GM19397 (cell line): Measurements from ENCODE around the gene SERPINH1.

Experiments used
- ATAC-seq: cut with Tn5 transposase; IDR thresholded peaks from one replicate; pipeline ENCODE4 v1.9.1; 2021; ENCODE audit warnings: mild to moderate bottlenecking, moderate library complexity; ENCODE audit not compliant: unreplicated experiment

SERPINH1 gene

DNA sequence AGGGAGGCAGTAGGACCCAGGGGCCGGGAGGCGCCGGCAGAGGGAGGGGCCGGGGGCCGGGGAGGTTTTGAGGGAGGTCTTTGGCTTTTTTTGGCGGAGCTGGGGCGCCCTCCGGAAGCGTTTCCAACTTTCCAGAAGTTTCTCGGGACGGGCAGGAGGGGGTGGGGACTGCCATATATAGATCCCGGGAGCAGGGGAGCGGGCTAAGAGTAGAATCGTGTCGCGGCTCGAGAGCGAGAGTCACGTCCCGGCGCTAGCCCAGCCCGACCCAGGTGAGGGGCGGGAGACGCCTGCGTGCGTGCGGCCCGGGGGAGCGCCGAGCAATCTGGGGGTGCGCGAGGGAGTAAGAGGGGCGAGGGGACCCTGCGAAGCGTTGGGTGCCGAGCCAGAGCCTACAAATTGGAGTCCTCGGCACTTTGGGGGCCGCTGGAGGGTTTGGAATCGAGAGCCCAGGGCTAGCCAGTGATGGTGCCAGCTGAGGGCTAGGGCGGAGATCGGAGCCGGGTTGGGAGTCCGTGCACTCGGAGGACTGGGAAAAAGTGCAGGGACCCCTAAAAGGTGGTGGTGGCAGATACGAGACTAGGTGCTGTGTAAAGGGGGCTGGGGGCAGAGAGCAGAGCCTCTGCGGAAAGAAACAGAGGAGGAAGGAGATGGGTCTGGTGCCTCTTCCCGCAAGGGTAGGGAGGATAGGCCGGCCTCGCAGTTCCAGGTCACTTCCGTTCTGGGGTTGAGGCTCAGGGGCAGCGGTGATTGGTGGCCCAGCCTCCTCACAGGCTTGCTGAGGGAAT lies at the start of gene SERPINH1:
Gene SERPINH1, plus strand, starts transcription at position 206 of the 788 bp plus-strand sequence. CDS start 4,097 bp downstream, outside the sequence.
- ATAC-seq: peak; percentile 66

DNA sequence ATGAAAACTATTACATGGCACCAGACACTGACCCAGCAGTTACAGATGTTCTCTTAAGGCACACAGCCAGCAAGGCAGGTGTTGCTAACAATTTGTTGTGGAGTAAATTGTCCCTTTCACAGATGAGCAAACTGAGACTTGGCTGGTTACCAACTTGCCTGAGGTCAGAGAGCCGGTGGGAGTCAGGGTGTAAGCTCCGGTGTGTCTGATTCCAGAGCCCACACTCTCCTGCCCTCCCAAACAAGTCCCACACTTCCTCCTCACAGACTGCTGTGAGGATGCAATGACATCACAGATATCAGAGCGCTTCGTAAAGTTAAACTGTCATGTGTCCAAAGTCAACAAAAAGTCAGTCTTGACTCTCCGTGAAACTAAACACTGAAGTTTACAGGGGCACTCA lies 48.8 kb upstream of the SERPINH1 start:
- ATAC-seq: no peak

DNA sequence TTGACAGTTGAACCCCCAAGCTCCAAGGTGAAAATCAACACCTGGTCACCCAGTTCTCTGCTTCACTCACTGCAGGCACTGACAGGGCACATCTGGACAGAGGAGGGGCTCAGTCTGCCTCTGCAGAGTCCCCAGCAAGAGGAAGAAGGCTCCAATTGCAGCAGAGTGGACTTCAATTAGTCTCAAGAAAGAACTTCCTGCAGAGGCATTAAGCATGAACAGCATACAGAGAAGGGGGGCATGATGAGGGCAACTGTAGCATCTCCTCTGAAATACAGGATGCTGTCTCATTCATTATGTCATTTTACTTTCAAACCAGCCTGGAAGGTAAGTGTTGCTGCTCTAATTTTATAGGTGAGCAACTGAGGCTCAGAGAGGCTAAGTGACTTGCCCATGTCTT lies 47.5 kb upstream of the SERPINH1 start:
- ATAC-seq: no peak

DNA sequence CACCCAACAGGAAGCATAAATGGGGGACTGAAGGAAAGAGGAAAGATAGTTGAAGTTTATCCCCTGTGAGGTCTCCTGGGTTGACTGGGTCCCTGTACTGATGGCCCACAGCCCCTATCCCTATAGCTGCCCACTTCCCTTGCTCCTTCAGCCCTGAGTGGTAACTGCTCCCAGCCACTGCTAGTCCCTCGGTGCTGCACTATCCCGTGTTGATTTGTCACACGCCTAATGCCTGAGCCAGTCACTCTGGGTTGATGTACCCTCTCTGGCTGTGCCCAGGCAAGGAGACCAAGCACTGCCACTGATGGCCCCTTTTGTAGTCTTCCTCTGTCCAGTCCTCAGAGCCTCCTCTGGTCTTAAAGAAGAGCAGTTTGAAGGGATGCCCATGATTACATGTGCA lies 45.9 kb upstream of the SERPINH1 start:
- ATAC-seq: no peak

DNA sequence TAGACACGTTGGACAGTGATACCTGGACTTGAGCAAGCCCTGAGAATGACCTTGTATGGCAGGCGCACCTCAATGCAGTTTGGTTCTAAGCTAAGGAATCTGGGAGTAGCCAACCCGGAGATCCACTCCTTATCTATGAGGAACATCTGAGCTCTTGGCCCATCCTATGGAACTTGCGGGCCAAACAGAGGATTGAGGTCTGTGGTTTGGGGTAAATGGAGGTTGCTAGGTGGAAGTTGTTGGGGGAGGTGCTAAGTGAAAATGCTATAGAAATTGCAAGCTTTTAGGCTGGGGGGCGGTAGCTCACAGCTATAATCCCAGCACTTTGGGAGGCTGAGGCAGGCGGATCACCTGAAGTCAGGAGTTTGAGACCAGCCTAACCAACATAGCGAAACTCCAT lies 45.2 kb upstream of the SERPINH1 start:
- no peak for ATAC-seq

DNA sequence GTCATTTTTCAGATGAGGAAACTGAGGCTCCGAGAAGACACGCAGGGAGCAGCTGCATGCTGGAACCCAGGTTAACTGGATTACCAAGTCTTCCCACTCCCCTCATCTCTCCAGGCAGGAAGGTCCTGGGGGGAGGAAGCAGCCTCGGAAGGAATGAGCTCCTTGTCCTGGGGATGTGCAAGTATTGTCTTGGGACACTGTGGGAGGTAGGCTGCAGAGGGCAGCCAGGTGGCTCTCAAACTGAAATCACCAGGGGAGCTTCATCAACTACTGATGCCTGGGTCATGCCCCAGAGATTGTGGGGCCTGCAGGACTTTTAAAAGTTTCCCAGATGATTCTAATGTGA lies 43.9 kb upstream of the SERPINH1 start:
- ATAC-seq: no peak

DNA sequence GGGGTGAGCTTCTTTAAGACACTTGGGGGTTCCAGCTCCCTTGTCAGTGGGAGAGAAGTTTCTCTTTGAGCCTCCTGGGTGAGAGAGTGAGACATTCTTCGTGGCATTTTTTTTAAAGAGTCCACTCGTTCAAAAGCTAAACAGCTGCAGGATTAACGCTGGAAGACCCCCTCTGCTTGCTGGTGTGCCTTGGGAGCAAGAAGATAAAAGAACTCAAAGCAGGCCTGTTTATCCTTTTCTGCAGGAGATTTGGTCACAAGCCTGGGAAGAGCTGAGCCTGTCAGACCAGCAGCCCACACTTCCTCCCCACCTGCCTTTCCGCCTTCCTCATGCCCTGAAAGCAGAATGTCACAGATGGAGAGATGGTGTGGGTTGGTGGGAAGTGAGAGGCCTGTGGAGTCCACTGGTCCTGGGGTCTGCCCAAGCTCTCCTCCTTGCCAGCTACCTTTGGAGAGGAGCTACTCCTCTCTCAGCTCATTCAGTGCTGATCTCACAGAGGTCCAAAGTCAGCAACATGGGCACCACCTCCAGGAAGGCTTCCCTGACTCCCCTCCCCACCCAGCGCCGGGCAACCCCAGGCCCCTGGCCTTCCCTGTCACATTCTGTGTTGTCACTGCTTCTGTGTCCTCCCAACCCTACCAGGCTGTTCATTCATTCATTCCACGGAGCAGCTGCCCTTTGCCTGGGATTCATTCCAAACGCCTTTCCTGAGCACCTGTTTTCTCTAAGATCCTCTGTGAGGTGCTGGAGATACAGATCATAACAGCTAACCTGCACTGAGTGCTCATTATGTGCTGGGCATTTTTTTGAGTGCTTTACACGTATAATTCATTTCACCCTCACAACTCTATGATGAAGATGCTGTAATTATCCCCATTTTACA lies 43.0 kb upstream of the SERPINH1 start:
- no peak for ATAC-seq

DNA sequence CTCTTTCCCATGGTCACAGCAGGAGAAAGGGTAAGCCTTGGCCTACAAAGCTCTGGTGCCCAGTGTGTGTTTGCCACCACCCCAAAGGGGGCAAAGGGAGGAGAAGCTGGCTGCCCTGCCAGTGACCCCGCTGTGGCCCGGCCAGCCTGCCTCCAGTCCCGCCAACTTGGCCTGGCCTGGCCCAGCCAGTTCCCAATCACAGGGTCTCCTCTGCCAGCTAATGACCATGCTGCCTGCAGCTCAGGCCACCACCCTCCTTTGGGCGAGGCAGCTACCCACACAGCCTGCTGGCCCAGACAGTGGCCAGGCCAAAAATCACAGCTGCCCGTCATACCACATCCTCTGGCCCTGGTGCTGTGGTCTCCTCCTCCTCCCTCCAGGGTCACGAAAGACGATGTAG lies 41.4 kb upstream of the SERPINH1 start:
- ATAC-seq: no peak

DNA sequence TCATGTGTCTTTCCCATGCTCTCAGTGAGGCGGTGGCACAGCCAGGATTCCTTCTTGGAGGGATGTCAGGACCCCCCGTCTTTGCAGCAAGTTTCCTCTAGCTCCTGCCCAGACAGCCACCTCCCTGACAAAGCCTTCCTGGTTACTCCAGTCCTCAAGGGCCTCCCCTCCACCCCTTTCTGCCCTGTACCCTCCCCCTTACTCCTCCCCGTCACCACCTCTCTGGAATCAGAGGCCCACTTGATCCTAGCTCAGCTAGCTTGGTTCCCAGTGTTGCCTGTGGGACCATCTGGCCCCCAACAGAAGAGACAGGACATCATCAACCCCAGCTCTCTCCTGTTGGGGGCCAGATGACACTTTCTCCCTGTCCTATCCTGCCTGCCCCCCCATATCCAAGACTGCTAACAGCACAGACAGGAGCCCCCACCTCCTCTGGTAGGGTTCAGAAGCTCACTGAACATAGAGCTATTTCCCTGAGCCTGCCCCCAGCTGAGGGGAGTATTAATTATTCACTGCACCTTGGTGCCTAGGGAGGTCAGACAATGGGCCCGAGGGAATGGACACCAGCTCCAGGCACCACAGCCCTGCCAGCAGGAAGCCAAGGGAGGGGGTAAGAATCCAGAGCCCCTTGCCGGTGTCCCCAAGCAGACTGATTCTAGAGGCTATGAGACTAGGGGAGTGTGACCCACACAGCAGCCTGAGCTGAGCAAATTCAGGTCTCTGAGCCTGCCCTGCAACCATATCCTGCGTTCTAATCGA lies 39.6 kb upstream of the SERPINH1 start:
- ATAC-seq: no peak

DNA sequence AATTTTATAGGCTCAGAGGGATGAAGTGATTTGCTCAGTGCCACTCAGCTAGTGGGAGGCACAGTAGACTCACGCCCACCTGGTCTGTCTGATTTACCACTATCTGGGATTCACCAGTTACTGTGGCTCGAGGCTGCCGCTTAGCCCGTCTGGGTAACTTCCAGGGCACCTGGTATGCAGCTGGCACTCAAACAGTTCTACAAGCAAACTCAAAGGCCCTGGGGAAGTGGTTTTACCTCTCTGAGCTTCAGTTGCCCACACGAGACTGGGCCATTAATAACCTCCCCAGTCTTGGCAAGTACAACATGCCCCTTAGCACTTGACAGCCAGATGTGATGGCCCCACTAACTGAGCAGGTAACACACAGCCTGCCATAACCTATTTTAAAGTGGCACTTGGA lies 38.9 kb upstream of the SERPINH1 start:
- ATAC-seq: no peak

DNA sequence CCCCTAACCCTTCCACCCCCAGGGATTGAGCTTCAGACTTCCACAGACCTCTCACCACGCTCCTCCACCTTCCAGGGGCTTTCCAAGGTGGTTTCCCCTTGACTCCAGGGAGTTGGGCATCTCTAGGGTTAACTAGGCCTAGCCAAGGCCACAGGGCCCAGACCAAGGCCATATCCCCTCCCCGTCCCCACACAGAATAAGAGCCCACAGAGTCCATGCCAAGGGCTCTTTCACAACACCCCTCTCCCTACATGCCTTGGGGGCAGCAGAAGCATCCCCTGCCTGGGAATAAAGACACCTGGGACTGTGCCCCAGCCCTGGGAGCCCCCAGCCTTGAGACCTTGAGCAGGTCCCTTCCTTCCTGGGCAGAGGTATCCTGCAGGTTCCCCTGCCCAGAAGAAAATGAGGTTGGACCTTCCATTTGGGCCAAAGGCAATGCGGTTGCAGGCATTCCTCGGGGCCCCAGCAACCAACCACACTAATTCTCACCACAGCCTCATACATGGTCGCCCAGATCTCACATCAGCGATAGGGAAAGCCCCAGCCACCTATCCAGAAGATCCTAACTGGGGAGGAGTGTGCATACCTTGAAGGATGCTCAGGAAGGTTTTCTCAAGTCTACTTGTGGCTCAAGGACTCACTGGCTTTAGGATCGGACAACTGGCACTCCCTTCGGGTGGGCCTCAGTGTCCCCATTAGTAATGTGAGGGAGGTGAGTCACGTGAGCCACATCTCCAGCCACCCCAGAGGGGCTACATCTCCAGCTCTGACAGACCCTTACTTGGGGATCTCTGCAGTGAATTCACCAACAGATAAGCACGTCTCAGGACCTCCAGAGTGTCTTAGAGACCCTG lies 38.0 kb upstream of the SERPINH1 start:
- ATAC-seq: no peak

DNA sequence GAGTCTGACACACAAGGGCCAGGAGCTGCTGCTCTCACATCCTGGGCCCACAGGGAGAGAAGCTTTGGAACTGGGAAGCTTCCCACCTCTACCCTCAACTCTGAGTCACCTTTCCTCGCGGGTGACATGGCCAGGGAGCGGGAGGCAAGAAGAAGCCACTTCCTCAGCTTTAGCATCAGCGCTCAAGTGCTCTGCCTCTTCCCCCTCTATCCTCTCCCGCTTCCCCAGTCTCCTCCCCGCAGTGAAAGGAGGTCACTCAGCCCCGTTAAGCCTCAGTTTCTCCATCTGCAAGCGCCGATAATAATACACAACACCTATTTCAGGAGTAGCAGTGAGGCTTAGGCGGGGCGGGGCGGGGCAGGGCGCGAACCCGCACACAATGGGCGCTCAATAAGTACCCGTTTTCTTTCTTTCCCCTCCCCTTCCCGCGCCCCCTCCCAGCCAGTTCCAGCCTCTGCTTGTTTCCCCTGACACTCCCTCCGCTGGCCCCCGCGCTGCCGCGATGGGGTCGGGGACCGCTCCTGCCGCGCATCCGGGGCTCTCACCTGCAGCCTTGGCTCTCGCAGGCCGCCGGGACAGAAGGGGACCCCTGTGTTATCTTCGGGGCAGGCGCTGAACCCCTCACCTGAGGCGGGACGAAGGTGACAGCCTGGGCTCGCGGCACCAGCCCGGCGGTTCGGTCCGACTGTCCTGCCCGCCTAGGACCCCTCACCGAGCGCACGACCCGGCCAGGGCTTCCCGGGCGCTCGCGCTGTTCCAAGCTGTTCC lies 37.2 kb upstream of the SERPINH1 start:
- ATAC-seq: peak; percentile 19

DNA sequence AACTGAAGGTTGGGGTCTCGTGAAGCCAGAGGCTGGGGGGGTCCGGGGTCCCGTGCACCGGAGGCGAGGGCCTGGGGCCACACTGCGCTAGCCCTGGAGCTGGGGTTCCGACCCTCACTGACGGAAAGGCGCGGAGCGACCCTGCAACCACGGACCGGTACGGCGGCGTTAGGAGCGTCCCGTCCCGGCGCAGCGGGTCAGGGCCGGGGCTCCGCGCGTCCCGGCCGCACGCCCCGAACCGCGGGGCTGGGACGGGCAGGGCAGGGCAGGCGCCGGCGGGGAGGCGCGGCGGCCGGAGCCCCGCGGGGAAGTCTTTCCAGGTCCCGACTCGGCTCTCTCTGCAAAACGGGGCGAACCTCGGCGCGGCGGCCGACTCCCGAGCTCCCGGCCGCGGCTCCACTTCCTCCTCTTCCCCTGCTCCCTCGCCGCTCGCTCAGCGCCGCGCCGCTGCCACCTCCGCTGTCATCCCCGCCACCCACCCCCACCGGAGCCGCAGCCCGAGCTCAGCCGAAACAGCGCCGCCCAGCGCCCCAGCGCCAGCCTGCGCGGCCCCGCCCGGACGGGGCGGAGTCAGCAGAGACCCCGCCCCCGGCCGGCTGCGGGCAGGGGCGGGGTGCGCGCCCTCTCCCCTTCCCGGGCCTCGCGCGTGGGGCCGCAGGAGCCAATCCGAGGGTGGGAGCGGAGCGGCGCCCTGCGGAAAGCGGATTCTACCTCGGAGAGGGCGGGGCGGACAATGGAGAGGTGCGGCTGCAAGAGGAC lies 36.4 kb upstream of the SERPINH1 start, which contains the start of gene GDPD5:
Gene GDPD5, minus strand, starts transcription at position 509 of the 759 bp plus-strand sequence. CDS start 48,206 bp downstream, outside the sequence.
- peak; percentile 68 for ATAC-seq

DNA sequence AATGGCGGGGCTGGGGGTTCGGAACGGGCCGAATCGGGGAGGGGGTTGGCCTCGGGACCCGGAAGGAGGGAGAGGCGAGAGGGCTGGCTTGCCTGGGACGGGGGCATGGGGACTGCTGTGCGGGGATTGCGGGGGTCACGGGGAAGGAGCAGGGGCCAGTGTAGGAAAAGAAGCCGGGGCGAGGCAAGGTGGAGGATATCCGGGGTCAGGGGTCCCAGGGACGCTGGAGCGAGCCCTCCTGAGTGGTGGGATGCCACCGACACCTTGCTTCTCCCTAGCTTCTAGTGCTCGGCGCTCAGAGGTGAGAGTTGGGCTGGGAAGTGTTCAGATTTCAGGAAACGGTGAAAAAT lies 35.9 kb upstream of the SERPINH1 start:
- no peak for ATAC-seq

DNA sequence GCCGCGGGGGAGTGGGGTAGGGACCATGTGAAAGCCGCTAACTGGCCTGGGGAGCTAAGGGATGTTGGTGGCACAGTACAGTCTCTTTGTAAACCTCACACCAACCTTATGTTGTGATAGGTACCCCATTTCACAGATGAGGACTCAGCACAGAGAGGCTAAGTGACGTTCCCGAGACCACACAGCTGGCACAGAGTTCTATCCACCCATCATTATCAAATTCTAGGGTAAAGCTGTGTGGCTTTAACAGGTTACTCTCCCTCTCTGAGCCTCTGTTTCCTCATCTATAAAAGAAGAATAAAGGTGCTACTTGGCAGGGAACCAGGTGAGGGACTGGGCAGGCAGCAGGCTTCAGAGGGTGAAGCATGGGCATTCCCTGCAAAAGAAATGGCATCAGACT lies 34.9 kb upstream of the SERPINH1 start:
- no peak for ATAC-seq

DNA sequence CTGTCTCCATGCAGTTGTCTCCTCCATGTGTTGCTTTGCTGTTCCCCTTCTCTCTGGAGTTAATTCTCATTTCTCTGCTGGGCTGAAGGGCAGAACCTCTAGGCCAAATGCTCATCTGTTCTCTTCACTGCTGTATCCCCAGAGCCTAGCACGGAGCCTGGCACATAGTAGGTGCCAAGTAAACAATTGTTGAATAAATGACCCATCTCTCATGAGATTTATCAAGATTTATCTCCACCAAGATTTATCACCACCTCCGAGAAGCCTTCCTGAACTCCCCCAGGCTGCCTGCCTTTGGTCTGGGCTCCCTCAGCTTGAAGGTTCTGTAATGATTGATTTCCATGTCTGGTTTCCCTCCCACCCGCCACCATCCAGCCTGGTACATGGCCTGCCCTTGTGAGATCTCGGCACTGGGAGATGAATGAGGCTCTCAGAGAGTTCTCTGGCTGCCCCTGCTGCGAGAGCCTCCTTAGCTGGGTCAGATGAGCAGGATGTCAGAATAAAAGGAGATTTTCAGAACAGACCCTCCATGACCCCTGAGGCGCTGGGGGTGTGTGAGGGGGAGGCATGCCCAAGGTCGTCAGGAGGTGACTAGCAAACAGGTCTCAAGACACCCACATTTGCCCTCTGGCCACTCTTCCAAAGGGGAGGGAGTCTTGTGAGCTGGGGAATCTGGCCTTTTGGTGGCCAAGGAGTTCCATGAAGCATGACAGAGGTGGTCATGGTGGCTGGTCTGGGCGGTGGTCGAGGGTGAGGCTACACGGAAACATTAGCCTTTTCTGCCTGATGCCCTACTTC lies 33.9 kb upstream of the SERPINH1 start:
- ATAC-seq: no peak

DNA sequence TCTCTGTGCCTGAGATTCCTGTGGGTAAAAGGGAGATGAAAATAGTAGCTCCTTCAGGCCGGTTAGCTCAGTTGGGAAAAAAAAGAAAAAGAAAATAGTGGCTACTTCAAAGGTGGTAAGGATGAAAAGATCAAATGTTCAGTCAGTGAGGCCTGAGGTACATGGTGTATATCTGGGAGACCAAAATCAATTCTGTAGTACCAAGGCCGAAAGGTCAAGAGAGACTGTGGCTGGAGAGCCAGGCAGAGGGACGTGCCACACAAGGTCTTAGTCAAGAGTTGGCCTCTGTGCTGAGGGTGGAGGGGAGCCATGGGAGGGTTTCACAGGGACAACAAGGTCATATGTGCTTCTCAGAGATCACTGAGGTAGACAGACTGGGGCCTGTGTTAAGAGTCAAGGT lies 31.5 kb upstream of the SERPINH1 start:
- no peak for ATAC-seq

DNA sequence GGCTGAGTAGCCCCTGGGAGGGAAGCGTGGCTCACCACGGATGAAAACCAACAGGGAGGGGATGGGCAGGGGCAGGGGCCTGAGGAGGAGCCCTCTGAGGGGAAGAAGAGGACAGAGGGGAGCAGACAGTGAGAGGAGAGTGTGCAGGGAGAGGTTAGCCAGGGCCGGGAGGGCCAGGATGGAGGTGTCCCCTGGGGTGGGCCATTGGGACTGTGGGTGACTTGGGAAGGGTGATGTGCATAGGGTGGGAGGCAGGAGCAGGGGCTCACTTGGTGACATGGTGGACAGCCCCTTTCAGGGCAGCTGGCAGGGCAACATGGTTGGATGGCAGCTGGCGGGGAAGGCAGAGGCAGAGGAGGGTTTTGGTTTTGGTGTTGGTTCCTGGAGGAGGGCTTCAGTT lies 30.7 kb upstream of the SERPINH1 start:
- ATAC-seq: no peak
